GM12891 (cell line): ENCODE measurements around the gene SLC6A20.

Experiments
- DNase-seq: peaks from one replicate; pipeline ENCODE4 v3.0.0; 2011; ENCODE audit warnings: low spot score; ENCODE audit not compliant: insufficient read length
- FAIRE-seq: peaks from 2 replicates; lab custom pipeline; 2011; peaks lifted over from hg19 to GRCh38; lab: Jason Lieb, UNC
- PAX5 ChIP-seq: IDR thresholded peaks from 2 replicates; pipeline ENCODE4 v1.6.1; 2011; ENCODE audit warnings: low read length, moderate library complexity, mild to moderate bottlenecking; ENCODE audit not compliant: insufficient read depth, severe bottlenecking
- POLR2A ChIP-seq: IDR thresholded peaks from 2 replicates; pipeline ENCODE4 v1.6.1; 2011; ENCODE audit warnings: low read depth, low read length, control low read depth
- POLR2AphosphoS5 ChIP-seq: IDR thresholded peaks from 2 replicates; pipeline ENCODE4 v1.6.1; 2011; ENCODE audit warnings: low read depth, low read length, control low read depth
- POU2F2 ChIP-seq: IDR thresholded peaks from 2 replicates; pipeline ENCODE4 v1.6.1; 2011; ENCODE audit warnings: low read depth, mild to moderate bottlenecking, control low read depth, low read length, moderate library complexity
- SPI1 ChIP-seq: IDR thresholded peaks from 2 replicates; pipeline ENCODE4 v1.6.1; 2011; ENCODE audit warnings: low read depth, low read length, control low read depth
- TAF1 ChIP-seq: IDR thresholded peaks from 2 replicates; pipeline ENCODE4 v1.6.1; 2011; ENCODE audit warnings: low read depth, low read length, control low read depth

Gene SLC6A20

GRCh38 chr3:45826321-45826720, 30.0 kb upstream of the SLC6A20 start:
- DNase-seq (no peak), FAIRE-seq (no peak)
- no peak for TF ChIP-seq POLR2AphosphoS5
- TF ChIP-seq TAF1: no peak
- TF ChIP-seq POU2F2: no peak
- no peak for TF ChIP-seq PAX5
- no peak for TF ChIP-seq POLR2A
- TF ChIP-seq SPI1: no peak

GRCh38 chr3:45821127-45821526, 24.8 kb upstream of the SLC6A20 start:
- no peak for TF ChIP-seq POLR2AphosphoS5
- no peak for TF ChIP-seq SPI1
- TF ChIP-seq POU2F2: no peak
- no peak for TF ChIP-seq TAF1
- no peak for TF ChIP-seq PAX5
- TF ChIP-seq POLR2A: no peak

GRCh38 chr3:45819543-45819942, 23.2 kb upstream of the SLC6A20 start:
- FAIRE-seq (no peak), DNase-seq (no peak)
- TF ChIP-seq PAX5 (no peak), SPI1 (no peak), TAF1 (no peak), POLR2A (no peak), POU2F2 (no peak)

More at GRCh38 chr3:45821127-45821526, 24.8 kb upstream of the SLC6A20 start:
- DNase-seq (no peak), FAIRE-seq (no peak)

GRCh38 chr3:45817831-45818522, 21.6 kb upstream of the SLC6A20 start:
- TF ChIP-seq TAF1 (no peak), SPI1 (no peak), POLR2AphosphoS5 (no peak), PAX5 (no peak), POLR2A (no peak), POU2F2 (no peak)
- no peak for FAIRE-seq
- no peak for DNase-seq

GRCh38 chr3:45816544-45816943, 20.2 kb upstream of the SLC6A20 start:
- FAIRE-seq (no peak), DNase-seq (no peak)
- no peak for TF ChIP-seq POU2F2
- no peak for TF ChIP-seq SPI1
- no peak for TF ChIP-seq TAF1
- no peak for TF ChIP-seq PAX5
- no peak for TF ChIP-seq POLR2AphosphoS5
- TF ChIP-seq POLR2A: no peak

DNA sequence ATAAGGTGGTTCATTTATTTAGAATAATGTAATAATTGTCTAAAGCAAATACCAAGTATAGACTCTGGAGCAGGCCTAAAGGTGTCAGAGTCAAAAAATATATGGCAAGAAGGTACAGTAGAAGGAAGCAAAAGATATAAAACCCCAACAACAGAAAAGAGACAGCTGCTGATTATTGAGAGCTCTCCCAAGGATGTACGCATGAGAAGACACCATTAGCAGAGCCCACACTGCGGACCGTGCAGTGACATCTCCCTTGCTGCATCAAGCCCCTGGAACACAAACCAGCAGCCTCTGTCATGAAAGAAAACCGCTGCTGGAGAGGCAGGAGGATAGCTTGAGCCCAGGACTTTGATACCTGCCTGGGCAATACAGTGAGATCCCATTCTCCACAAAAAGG, 18.0 kb upstream of the SLC6A20 start:
- FAIRE-seq: no peak
- TF ChIP-seq POLR2AphosphoS5 (no peak), SPI1 (no peak), POU2F2 (no peak), TAF1 (no peak), PAX5 (no peak), POLR2A (no peak)
- no peak for DNase-seq

DNA sequence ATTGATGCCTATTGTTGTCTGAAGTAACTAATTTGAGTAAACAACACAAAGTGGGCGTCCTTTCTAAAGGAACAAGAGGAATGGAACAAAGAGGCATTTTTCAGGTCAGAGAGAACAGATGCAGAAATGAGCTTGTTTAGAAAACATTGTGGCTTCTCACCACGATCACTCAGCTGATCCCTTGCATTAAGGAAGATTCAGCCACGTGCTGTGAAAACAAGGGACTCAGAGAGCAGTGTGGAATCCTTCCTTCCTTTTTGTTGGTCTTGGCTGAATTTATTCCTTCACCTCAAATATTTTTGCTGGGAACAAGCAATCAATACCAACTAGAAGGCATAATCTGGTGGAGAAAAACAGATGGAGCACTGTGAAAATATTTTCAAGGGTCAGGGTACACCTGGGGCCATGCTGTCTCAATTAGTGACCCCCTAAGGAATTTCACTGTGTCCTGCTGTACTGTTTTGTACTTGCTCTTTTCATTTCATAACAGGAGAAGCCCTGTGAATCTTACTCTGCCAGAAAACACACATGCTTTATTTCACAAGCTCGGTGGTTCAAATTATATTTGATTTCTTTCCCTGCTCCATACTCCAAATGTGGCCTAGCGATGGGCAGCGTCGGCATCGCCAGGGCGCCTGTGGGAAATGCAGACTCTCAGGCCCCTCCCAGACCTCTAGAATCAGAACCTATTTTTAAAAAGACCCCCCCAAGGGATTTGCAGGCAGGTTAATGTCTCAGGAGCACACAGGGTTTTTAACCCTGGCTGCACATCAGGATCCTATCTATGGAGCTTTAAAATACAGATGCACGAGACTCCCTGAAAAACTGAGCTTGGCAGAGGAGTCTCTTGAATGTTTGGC, 11.6 kb upstream of the SLC6A20 start:
- no peak for DNase-seq
- FAIRE-seq: no peak
- TF ChIP-seq POU2F2: no peak
- no peak for TF ChIP-seq PAX5
- no peak for TF ChIP-seq POLR2AphosphoS5
- TF ChIP-seq TAF1: no peak
- no peak for TF ChIP-seq POLR2A

DNA sequence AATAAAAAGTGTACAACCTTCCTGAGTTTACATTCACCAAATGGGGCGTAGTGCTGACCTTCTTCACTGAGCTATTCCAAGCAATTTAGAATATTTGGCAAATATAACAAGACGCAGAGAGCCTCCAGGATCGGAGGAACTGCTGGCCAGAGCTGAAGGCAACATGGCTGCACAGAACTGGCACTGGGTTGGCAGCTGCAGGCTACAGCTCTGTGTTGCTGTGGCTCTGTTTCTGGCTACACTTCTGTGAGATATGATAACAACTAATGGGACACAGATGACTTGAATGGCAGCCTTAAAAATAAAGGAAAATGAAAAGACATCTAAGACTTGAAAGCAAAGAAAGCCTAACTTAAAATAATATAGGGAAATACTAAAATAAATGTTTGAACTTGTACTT, 10.8 kb upstream of the SLC6A20 start:
- TF ChIP-seq PAX5 (no peak), POLR2AphosphoS5 (no peak), SPI1 (no peak), POU2F2 (no peak), POLR2A (no peak), TAF1 (no peak)
- no peak for FAIRE-seq
- no peak for DNase-seq

DNA sequence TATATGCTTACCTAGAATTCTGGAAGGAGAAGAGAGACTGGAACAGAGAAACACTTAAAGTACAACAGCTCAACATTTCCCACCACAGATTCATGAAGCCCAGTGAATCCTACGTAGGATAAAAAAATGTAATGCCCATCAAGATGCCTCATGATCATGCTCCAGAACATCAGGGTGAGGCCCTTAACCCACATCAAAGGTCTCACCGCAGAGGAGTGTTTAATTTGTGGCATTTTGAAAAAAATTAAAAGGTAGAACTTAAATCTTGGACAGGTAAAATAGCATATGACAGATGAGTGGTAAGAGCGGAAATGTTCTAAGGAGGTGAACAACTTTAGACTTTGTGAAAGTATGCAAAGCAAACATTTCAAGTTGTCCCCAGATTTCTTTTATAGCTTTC, 9.7 kb upstream of the SLC6A20 start:
- no peak for TF ChIP-seq PAX5
- TF ChIP-seq POLR2AphosphoS5: no peak
- TF ChIP-seq SPI1: no peak
- no peak for TF ChIP-seq POLR2A
- no peak for TF ChIP-seq POU2F2
- no peak for TF ChIP-seq TAF1
- no peak for FAIRE-seq
- DNase-seq: no peak

DNA sequence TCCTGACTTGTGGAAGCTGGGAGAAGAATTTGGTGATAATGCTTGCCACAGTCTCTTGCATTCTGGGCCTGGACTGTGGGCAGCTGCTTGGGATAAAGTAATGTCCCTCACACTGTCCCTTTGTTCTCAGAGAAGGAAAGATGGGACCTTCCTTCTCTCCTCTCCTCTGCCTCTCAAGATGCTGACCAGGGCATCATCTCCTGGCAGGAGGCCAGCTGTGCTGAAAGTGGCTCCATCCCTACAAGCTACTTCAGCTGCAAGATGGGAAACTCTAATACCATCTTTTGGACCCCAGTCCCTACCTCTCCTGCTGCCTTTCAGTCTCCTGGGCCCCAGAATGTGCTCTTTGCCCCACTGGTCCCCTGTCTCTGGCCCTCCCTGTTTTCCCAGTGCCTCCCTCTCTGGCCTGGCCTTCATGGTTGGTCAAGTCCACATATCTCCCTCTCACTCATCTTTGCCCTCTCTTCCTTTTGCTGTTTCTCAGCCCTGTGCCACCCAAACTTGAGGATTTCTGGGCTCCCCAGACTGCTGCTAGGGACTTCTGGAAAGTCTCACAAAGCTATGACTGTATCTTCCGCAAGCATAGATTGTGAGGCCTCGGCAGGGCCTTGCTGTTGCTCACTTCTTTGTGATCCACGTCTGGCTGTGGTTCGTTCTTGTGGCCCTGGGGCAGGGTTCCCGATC, 7.1 kb upstream of the SLC6A20 start:
- no peak for DNase-seq
- FAIRE-seq: no peak
- TF ChIP-seq TAF1 (no peak), PAX5 (no peak), SPI1 (no peak), POLR2AphosphoS5 (no peak), POLR2A (no peak), POU2F2 (no peak)
